HG03280 (cell line): ENCODE measurements around the gene ADISSP.
"Not testable (repeated sequence)": the region's sequence is repeated elsewhere in the genome, so short reads cannot be mapped to it uniquely, and the experiment has no call there.

Experiments used
- ATAC-seq: cut with Tn5 transposase; IDR thresholded peaks from one replicate; pipeline ENCODE4 v1.9.1; 2021; ENCODE audit warnings: mild to moderate bottlenecking, moderate library complexity; ENCODE audit not compliant: unreplicated experiment

Gene ADISSP

GRCh38 chr20:3797592-3798372 is 30.2 kb upstream of the ADISSP start:
- no peak for ATAC-seq

DNA sequence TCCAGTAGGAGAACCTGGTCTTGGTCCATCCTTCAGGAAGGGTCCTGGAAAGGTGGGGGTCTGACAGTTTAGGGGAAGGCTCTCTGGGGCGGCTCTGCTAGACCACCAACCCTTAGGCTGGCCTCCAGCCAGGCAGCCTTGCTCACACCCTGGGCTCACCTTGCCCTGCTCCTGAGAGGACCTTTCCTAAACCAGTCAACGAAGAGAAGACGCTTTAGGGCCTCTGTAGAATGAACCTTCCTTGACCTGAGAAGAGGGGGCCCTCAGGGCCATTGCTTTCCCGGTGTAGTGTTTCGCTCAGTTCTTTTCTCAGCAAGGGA is 29.6 kb upstream of the ADISSP start:
- no peak for ATAC-seq

GRCh38 chr20:3796477-3797225 is 29.1 kb upstream of the ADISSP start:
- ATAC-seq = peak; percentile 1

DNA sequence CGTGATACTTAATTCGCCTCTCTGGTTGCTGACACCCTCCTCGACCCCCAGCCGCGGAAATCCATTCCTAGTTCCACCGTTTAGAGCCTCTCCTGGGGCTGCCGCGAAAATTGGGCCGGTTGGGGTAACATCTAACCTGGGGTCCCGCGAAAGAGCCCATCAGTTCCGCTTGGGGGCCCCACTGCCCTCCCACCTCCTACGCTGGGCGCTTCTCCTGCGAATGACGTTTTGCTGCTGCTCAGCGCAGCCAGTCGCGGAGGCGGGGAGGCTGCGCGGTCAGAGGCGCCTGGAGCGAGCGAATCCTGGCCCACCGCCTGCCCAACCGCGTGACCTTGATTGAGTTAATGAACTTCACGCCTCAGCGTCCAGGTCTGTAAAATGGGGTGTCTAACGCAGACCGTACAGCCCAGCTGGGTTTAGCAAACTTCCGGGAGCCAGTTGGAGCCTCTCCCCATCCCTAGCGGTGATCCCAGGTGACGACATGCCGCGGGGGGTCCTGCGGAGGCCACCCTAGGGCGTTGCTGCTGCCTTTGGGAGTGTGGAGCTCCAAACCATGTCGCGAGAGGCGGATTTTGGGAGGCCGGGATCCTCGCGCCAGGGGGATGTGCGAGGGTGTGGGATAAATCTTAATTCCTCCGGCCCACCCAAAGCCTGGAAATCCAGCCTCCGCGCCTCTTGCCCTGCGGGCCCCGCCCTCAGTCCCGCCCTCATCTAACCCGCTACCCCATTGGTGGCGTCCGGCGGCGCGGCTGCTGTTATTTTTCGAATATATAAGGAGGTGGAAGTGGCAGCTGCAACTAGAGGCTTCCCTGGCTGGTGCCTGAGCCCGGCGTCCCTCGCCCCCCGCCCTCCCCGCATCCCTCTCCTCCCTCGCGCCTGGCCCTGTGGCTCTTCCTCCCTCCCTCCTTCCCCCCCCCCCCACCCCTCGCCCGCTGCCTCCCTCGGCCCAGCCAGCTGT is 28.2 kb upstream of the ADISSP start, which contains the start of gene CDC25B:
CDC25B (plus strand) TSS at position 800 of the 958 bp plus-strand sequence. CDS start 222 bp downstream, outside the sequence.
- peak; percentile 72 for ATAC-seq

GRCh38 chr20:3794701-3795420 is 27.3 kb upstream of the ADISSP start:
- ATAC-seq = no peak

DNA sequence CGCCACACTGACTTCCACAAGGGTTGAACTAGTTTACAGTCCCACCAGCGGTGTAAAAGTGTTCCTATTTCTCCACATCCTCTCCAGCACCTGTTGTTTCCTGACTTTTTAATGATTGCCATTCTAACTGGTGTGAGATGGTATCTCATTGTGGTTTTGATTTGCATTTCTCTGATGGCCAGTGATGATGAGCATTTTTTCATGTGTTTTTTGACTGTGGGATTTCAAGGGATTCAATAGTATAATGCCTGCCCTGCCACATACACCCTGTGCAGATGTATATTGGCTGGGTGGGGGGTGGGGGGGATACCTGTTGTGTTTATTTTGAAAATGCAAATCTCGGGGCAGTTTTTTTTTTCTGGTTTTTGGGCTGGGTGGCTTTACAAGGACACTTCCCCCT is 26.6 kb upstream of the ADISSP start:
- not testable (repeated sequence) for ATAC-seq

- not testable (repeated sequence) for ATAC-seq
Observed at GRCh38 chr20:3789201-3789600, 21.6 kb upstream of the ADISSP start.

- ATAC-seq = no peak
Observed at GRCh38 chr20:3788685-3789155, 21.2 kb upstream of the ADISSP start.

DNA sequence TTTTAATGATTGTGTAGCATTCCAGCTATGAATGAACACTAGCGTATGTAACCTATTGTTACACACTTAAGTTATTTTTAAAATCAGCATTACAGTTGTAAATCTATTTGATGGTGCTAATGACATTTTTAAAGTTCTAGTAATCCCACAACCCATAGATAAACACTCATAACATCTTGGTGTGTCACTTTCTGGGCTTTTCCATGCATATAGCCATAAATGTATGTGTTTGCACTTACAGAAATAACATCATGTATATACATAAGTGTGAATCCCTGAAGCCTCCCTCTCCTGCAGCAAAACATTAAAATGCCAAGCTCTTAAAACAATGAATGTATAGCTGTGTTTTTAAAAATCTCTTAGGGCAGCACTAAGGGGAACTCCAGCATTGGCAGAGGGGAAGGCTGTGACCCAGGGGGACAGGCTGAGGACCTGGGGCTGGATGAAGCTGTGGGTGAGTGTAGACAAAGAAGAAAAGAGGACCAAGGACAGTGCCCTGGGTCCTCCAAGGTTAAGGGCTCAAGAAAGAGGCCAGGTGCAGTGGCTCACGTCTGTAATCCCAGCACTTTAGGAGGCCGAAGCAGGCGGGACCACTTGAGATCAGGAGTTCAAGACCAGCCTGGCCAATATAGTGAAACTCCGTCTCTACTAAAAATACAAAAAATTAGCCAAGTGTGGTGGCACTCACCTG is 19.9 kb upstream of the ADISSP start:
- no peak for ATAC-seq

DNA sequence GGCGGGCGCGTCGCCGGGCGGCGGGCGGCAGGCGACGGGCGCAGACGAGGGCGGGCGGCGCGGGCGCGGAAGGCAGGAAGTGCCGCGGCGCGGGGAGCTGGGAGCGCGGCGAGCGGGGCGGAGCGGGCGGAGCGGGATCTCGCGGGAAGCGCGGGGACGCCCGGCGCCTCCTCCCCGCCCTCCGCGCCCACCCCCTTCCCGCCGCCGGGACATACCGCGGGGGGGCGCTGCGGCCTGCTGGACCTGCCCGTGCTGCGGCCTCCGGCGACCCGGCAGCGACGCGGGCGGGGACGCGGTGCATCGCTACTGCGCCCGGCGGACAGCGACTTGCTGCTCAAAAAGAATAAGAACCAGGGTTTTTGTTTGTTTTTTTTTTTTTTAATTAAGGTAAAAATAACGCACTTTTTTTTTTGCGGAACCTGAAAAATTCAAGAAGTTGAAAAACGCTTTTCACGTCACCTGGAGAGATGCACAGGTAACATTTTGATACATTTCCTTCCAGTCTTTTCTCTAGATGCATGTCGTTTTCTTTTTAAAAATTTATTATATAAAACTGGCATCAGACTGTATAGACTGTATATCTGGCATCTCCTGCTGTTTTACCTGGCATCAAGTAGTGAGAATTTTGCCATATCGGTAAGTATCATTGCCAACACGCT is 19.2 kb upstream of the ADISSP start, which contains the start of gene CENPB:
CENPB (minus strand) TSS at position 76 of the 659 bp plus-strand sequence. CDS start 257 bp downstream, outside the sequence.
- ATAC-seq = peak; percentile 86

DNA sequence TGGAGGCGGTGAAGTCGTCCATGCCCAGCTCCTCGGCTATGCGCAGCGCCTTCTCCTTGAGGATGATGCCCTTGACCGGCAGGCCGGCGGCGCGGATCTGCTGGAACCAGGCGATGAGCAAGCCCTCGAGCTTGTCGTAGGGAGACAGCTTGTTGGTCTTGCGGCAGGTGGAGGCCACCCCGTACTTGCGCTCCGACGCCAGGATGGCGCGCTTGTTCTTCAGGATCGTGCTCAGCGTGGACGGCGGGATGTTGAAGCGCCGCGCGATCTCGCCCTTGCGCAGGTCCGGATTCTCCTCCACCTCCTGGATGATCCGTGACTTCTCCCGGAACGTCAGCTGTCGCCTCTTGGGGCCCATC is 18.6 kb upstream of the ADISSP start:
- ATAC-seq = peak; percentile 20

DNA sequence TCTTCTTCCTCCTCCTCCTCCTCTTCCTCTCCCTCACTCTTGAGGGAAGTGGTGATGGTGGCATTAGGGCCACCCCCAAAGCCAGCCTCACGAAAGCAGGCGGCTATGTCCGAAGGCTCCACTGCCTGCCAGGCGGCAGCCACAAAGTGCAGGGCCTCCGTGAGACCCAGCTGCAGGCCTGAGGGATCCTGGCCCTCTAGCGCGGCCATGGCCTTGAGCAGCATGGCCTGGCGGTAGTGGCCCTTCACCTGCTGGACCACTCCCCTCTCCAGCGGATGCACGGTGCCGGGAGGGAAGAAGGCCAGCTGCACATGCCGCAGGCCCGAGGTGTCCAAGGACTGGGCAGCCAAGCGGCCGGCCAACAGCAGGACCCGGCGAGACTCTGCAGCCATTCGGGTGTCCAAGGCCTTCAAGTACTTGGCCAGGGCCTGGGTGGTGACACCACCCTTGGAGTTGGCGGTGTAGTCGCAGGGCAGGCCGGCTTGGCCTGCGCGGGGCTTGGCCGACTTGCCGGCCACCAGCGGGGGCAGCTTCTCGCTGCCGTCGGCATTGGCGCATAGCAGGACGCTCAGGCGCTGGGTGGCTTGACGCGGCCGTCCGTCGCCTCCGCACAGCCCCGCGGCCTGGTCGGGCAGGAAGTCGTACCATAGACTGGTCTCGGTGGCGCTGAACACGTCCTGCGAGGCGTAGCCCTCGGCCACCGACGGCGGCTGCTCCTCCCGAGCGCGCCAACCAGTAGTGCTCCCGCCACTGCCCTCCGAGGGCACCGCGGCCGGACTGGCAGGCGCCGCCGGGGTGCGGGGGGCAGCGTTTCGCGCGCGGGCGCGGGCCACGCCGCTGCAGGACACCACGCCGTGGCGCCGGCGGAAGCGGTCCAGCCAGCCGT is 17.9 kb upstream of the ADISSP start:
- ATAC-seq = no peak

DNA sequence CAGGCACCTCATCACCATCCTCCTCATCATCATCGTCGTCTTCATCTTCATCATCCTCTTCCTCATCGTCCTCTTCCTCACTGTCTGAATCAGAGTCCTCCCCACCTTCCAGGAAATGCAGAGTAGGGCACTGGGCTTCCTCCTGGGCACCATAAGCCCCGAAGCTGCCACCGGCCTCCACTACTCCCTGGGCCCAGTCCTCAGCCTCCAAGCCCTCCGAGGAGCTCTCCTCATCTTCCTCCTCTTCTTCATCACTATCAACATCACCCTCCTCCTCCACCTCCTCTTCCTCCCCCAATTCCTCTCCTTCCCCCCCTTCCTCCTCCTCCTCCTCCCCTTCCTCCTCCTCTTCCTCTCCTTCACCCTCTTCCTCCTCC is 17.3 kb upstream of the ADISSP start:
- ATAC-seq = no peak

DNA sequence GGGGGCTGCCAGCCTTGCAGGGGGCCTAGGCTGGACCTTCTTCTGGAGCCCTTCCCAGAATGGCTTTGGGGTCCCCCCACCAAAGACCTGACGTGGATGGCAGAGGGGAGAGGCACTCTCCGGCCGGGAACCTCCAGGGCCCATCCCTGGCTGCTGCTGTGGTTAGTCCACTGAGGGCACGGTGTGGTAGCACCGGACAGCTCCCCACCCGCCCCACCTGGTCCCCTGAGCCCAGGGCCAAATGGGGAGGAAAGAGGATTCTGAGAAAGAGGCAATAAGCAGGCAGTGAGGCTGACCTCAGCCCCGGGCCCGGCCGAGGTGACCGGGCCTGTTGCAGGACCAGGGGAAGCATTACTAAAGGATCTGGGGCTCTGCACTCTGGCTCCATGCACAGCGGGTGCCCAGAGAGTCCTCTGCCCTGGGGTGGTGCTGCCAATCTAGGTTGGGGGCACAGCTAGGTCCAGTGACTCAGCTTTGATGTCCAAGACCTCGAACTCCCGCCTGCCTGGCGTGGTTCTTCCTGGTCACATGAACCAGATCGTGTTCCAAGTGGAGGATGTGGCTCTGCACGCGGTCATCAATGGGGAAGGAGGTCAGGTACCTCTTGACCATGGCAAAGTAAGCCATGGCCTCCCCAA is 16.8 kb upstream of the ADISSP start:
- ATAC-seq = no peak

- ATAC-seq = no peak
Observed at GRCh38 chr20:3783511-3784195, 16.1 kb upstream of the ADISSP start.

DNA sequence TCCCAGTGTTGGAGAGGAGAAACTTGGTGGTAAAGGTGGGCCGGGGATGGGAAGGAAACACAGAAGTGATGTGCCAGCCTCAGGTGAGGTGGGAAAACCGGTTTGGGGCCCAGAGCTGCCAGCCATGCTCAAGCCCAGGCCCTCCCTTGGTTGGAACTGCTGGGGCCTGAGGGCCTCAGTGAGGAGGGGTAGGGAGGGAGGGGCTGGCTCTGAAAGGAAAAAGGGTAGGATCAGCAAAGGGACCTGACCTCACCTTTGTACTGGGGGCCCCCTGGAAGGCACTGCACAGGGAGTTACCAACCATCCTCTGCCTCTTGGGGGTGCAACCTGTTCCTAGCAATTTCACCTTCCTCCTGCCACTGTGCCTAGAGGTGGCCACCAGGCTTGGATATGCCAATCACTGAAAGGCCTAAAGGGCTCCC is 15.5 kb upstream of the ADISSP start:
- no peak for ATAC-seq

GRCh38 chr20:3782597-3782996 is 15.0 kb upstream of the ADISSP start:
- ATAC-seq = no peak
